NT2/D1 (cell line): ENCODE measurements around the gene RGCC.

ENCODE experiments used
- DNase-seq: peaks from one replicate; pipeline ENCODE4 v3.0.0-alpha.2; 2011; ENCODE audit warnings: low read depth, low spot score
- H3K27me3 ChIP-seq: 2 replicates; pipeline ENCODE4 v1.6.0; 2011; ENCODE audit warnings: mild to moderate bottlenecking; ENCODE audit not compliant: insufficient read length, insufficient read depth
- H3K36me3 ChIP-seq: 2 replicates; pipeline ENCODE4 v1.6.1; 2011; ENCODE audit warnings: mild to moderate bottlenecking, low read length, mixed read lengths; ENCODE audit not compliant: insufficient read depth, insufficient read length
- H3K4me1 ChIP-seq: 2 replicates; pipeline ENCODE4 v1.5.1; 2011; ENCODE audit not compliant: insufficient read depth, insufficient read length
- H3K4me3 ChIP-seq: 2 replicates; pipeline ENCODE4 v1.5.1; 2011; ENCODE audit warnings: low read depth; ENCODE audit not compliant: insufficient read length
- H3K9ac ChIP-seq: 2 replicates; pipeline ENCODE4 v1.6.0; 2011; ENCODE audit warnings: low read depth; ENCODE audit not compliant: insufficient read length
- H3K9me3 ChIP-seq: 2 replicates; pipeline ENCODE4 v1.5.1; 2011; ENCODE audit warnings: mild to moderate bottlenecking, low read length; ENCODE audit not compliant: insufficient read depth
- SUZ12 ChIP-seq: IDR thresholded peaks from 2 replicates; pipeline ENCODE4 v1.6.1; 2011; ENCODE audit not compliant: insufficient read length, insufficient read depth; ENCODE audit errors: extremely low read depth
- YY1 ChIP-seq: IDR thresholded peaks from 2 replicates; pipeline ENCODE4 v1.6.1; 2011; ENCODE audit not compliant: insufficient read length, insufficient read depth
- ZNF274 ChIP-seq: IDR thresholded peaks from 2 replicates; pipeline ENCODE4 v1.6.1; 2011; ENCODE audit warnings: mild to moderate bottlenecking, low read depth, low read length

The RGCC gene

DNA sequence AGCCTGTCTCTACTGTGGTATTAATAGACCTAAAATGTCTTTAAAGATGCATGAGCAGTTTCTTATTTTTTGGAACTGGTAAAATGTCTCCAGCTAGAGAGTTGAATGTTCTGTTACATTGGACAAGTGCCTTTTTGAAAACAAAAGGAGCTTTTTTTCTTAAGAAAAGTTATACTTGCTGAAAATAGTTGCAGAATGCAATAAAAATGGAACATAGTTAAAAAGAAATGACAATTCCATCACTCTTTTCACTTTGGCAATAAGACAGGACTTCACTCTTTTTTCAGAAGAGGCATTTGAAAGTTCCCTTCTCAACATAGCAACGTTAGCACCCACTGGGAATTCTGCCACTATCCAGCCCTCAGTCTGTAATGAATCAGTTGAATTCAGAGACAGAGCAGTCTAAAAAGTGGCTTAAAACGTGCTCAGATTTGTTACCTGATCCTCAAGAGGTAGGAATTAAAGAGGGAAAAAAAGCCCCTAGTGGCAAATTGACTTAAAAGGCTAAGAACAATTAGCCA, 10.1 kb downstream of the RGCC start:
- Histone ChIP-seq H3K9ac (no peak overlapping the region), H3K4me1 (no peaks in the 10 kb centered on the region), H3K36me3 (no peaks in the 10 kb centered on the region)

DNA sequence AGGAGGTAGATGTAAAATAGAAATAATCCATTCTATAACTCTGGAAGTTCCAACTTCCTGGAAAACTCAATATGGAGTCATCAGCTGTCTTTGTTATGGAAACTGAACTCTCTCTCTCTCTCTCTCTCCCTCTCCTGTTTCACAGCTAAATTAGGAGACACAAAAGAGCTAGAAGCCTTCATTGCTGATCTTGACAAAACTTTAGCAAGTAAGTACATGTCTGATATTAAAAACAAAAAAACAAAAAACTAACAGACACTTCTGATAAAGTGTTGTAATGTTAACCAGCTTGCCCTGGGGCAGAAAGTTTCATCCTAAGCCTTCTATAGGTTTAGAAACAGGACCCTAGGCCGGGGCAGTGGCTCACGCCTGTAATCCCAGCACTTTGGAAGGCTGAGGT, 11.3 kb downstream of the RGCC start:
- no peaks in the 10 kb centered on the region for H3K4me1 ChIP-seq
- no peaks in the 10 kb centered on the region for H3K36me3 ChIP-seq
- H3K27me3 ChIP-seq: no peaks in the 10 kb centered on the region
- TF ChIP-seq YY1 (no peak), SUZ12 (no peak), ZNF274 (no peak)
- H3K9me3 ChIP-seq: no peaks in the 10 kb centered on the region
- no peak overlapping the region for H3K4me3 ChIP-seq
- DNase-seq: no peak
- no peak overlapping the region for H3K9ac ChIP-seq

More for the DNA sequence above, 10.1 kb downstream of the RGCC start:
- TF ChIP-seq YY1 (no peak), SUZ12 (no peak), ZNF274 (no peak)
- no peak for DNase-seq
- Histone ChIP-seq H3K4me3 (no peak overlapping the region), H3K27me3 (no peaks in the 10 kb centered on the region), H3K9me3 (no peaks in the 10 kb centered on the region)

DNA sequence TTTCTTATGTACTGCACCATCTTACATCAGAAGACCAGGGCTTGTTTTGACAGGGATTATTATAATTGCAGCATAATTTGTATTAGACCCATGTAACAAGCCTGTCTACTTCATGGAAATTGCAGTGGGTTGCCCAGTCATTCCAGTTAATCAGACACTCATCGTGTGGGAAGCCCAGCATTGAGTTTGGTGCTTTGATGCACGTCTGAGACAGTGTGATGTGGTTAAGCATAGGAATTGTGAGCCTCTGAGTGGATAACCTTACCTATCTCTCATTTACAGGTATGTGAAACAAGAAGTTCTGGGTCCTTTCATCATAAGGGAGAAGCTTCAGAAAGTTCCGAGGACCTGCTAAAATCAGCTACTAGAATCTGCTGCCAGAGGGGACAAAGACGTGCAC, 12.8 kb downstream of the RGCC start:
- Histone ChIP-seq H3K27me3 (no peaks in the 10 kb centered on the region), H3K4me3 (no peak overlapping the region), H3K36me3 (no peaks in the 10 kb centered on the region), H3K4me1 (no peaks in the 10 kb centered on the region), H3K9me3 (no peaks in the 10 kb centered on the region), H3K9ac (no peak overlapping the region)
- DNase-seq: no peak
- TF ChIP-seq ZNF274: no peak
- TF ChIP-seq YY1: no peak
- TF ChIP-seq SUZ12: no peak

DNA sequence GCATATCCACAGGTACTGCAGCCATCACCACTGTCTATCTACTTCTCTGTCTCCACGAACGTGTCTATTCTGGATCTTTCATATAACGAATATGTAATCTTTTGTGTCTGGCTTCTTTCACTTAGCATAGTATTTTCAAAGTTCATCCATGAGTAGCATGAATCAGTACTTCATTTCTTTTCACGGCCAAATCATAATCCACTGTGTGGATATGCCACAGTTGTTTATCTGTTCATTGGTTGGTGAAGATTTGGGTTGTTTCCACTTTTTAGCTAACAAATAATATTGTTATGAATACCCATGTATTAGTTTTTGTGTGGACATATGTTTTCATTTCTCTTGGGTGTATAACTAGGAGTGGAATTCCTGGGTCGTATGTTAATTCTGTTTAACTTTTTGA, 14.4 kb downstream of the RGCC start:
- no peak for TF ChIP-seq YY1
- TF ChIP-seq SUZ12: no peak
- no peak for TF ChIP-seq ZNF274
- no peaks in the 10 kb centered on the region for H3K36me3 ChIP-seq
- no peak overlapping the region for H3K4me3 ChIP-seq

DNA sequence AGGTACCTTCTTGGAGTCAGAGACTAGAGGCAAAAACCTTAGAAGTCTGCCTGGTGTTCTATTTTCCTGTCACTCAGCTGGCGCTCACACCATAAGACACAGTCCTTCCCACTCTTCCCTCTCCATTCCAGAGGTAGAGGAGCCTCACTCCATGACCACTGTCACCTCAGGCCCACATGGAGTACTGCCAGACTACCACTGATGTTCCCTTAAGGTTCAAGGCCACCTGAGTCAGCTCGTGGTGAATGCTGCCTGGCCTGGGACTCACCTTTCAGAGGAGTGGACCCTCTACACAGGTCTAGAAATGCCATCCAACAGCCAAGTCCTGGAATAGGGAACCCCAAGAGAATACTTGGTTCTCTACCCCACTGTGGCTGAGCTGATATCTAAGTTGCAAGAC, 29.9 kb downstream of the RGCC start:
- Histone ChIP-seq H3K36me3 (no peaks in the 10 kb centered on the region), H3K9ac (no peak overlapping the region), H3K4me3 (no peak overlapping the region), H3K4me1 (no peaks in the 10 kb centered on the region), H3K9me3 (no peaks in the 10 kb centered on the region), H3K27me3 (no peaks in the 10 kb centered on the region)
- no peak for DNase-seq
- no peak for TF ChIP-seq ZNF274
- TF ChIP-seq YY1: no peak
- TF ChIP-seq SUZ12: no peak

More for the DNA sequence above, 14.4 kb downstream of the RGCC start:
- Histone ChIP-seq H3K9me3 (no peaks in the 10 kb centered on the region), H3K9ac (no peak overlapping the region), H3K4me1 (no peaks in the 10 kb centered on the region), H3K27me3 (no peaks in the 10 kb centered on the region)
- DNase-seq: no peak

DNA sequence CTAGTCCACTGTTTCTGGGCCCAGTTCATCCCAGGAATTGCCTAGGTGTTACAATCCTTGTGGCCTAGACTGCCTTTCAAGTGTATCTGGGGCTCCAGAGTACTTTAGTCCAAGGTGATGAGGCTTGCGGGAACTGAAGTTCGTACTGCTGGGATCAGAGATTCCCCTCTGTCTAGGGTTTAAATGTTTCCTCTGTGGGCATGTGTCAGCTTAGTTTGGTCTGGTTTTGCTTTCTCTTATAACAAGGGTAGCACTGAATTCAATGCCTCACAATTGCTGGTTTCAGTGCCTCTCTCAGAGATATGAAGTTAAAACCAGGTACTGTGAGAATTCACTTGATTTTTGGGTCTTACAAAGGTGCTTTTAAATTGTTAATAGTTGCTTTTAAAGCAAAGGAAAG, 30.8 kb downstream of the RGCC start:
- Histone ChIP-seq H3K9ac (no peak overlapping the region), H3K36me3 (no peaks in the 10 kb centered on the region), H3K9me3 (no peaks in the 10 kb centered on the region), H3K4me3 (no peak overlapping the region), H3K4me1 (no peaks in the 10 kb centered on the region), H3K27me3 (no peaks in the 10 kb centered on the region)
- TF ChIP-seq SUZ12 (no peak), YY1 (no peak), ZNF274 (no peak)
- DNase-seq: no peak

DNA sequence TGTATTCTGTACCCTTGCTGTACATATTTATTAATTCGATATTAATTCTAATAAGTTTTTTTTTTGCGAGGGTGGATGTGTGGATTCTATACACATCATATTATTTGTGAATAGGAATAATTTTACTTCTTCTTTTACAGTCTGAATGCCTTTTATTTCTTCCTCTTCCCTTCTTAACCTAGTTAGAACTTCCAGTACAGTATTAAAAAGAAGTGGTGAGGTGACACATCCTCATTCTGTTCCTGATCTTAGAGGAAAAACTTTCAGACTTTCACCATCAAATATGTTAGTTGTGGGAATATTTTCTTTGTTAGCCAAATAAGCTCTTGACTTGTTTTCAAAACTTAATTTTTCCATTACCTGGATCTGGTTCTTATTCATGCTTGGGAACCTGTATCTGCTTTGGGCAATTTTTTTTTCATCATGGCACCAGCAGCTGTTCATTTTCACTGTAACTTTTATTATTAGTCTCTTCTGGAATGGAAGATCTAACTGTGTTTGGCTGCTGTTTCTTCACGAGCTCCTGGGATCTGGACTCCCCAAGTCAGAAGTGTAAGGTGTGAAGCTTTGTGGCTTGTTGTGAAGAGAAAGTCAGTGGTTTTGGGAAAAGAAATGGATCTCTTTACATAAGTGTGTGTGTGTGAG, 33.1 kb downstream of the RGCC start:
- H3K9me3 ChIP-seq: no peaks in the 10 kb centered on the region
- TF ChIP-seq YY1 (no peak), ZNF274 (no peak), SUZ12 (no peak)
- DNase-seq: no peak
- H3K4me1 ChIP-seq: no peaks in the 10 kb centered on the region
- H3K36me3 ChIP-seq: no peaks in the 10 kb centered on the region
- no peak overlapping the region for H3K9ac ChIP-seq
- H3K27me3 ChIP-seq: no peaks in the 10 kb centered on the region
- H3K4me3 ChIP-seq: no peak overlapping the region
